Activated CD4-positive, alpha-beta T cell treated with anti-CD3 and anti-CD28 coated beads, Interleukin-2, amount 10 ng/mL, durations not matched to agents 24 days and 14 days (primary cell): ENCODE measurements around the gene RFC2. TPM values are rescaled to one million over a fixed set of nuclear protein-coding genes. Genes with fewer than 3 reads are reported as not detected.

Experiments used
- DNase-seq: peaks from one replicate; pipeline ENCODE4 v3.0.0; 2022
- H3K27ac Mint-ChIP-seq: one replicate; pipeline ENCODE4 v1.8.0; 2022; ENCODE audit warnings: mild to moderate bottlenecking, mixed read lengths
- H3K27me3 Mint-ChIP-seq: one replicate; pipeline ENCODE4 v1.8.0; 2022; ENCODE audit warnings: mixed read lengths
- H3K36me3 Mint-ChIP-seq: one replicate; pipeline ENCODE4 v1.8.0; 2022; ENCODE audit warnings: low read depth, mild to moderate bottlenecking, mixed read lengths
- H3K4me1 Mint-ChIP-seq: one replicate; pipeline ENCODE4 v1.8.0; 2021; ENCODE audit warnings: mixed read lengths
- H3K4me3 Mint-ChIP-seq: one replicate; pipeline ENCODE4 v1.8.0; 2022; ENCODE audit warnings: mild to moderate bottlenecking, moderate library complexity, mixed read lengths
- H3K9me3 Mint-ChIP-seq: one replicate; pipeline ENCODE4 v1.8.0; 2021; ENCODE audit warnings: mixed read lengths
- intact Hi-C: fragments of 100-400 bp; cut with micrococcal nuclease; formaldehyde crosslinking; loops from one replicate; pipeline ENCODE4 v1.15.1; 2023
- total RNA-seq: library from RNA; stranded (reverse); gene quantifications from 2 replicates; pipeline ENCODE4 v1.2.3, GENCODE V29; 2022

The RFC2 gene
- 88.0 and 94.7 TPM in 2 replicates for total RNA-seq

DNA sequence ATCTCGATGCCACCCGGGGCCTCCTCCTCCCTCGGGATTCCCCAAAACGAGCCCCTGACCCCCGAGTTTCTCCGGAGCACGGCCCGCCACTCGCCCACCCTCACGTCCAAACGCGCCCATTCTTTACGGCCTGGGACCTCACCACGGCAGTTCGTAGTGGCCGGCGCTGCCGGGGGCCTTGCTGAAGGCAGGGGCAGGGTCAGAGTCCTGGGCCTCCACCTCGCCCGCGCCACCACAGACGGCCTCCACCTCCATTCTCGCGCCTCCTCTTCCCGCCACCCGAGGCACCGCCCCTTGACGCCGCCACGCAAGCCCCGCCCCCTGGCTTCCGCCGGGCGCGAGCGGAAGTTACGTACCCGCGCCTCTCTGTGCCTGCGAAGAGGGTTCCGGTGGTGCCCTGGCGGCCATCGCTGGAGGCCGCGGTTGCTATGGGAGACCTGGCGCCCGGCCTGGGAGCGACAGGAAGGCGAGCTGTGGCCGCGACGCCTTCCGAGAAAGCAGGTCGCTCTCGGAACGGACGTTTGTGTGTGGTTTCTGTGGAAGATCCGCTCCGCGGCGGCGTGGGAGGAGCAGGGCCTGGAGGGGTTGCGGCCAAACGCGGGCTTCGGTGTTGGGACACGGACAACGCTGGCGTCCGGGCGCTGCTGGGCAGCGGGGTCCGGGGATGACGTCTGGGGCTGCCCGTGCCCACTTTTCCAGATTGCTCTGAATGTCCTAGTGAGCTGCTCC, at the start of gene RFC2:
Gene RFC2 (minus strand): TSS at position 271 of the 729 bp plus-strand sequence. CDS start 16 bp downstream, at position 255.
- no peaks in the 10 kb centered on the region for H3K9me3 Mint-ChIP-seq
- peaks cover 23% of the 10 kb centered on the region for H3K4me1 Mint-ChIP-seq
- peaks cover 29% of the 10 kb centered on the region for H3K36me3 Mint-ChIP-seq
- H3K27ac Mint-ChIP-seq = peak within 1 kb of the TSS; percentile 96
- no peaks in the 10 kb centered on the region for H3K27me3 Mint-ChIP-seq
- peak within 1 kb of the TSS; percentile 98 for H3K4me3 Mint-ChIP-seq
- peak; percentile 100 for DNase-seq
- intact Hi-C loops = loop anchor here (1.0 to 5.0 kb wide), 4 partner anchors 36 to 171 kb away; partner anchors contain the start of genes EIF4H and LIMK1

DNA sequence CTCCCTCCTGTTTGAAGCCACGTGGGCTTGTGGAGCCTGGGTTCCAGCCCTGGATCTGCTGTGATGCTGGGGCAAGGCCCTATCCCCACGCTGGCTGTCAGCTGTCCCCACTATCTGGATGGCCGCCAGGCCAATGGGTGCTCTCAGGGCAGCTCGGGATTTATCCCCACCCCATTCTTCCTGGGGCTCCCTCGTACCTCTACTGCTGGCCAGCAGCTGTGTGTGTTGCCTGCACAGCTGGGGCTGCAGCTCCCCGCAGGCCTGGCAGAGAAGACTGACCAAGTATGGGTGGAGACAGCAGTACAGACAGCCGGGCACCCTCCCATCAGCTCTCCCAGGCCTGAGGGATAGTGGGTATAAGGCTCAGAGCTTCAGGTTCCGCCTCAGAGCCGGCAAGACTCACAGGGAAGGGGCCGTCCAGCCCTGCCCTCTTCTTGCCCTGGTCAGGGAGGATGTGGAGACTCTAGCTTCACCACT, 48.6 kb upstream of the RFC2 start:
- Mint-ChIP-seq H3K36me3 (no peaks in the 10 kb centered on the region), H3K27me3 (peaks cover 13% of the 10 kb centered on the region), H3K27ac (no peak overlapping the region), H3K4me1 (peaks cover 8% of the 10 kb centered on the region), H3K4me3 (no peak overlapping the region), H3K9me3 (no peaks in the 10 kb centered on the region)
- DNase-seq = no peak
- intact Hi-C loops = loop anchor here (10.0 kb wide), 1 partner anchor 92 kb away; no protein-coding TSS in a partner anchor

DNA sequence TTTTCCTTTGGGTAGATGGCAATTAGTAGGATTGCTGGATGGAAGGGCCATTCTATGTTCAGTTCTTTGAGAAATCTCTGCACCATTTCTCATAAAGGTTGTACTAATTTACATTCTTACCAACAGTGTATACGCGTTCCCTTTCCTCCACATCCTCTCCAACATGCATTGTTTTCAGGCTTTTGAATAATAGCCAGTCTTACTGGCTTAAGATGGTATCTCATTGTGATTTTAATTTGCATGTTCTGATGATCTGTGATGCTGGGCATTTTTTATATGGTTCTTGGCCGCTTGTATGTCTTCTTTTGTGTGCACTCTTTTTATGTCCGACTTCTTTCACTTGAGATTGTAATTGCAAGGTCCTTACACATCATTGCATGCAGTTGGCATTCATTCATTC, 46.7 kb upstream of the RFC2 start:
- intact Hi-C loops = loop anchor here (10.0 kb wide), 1 partner anchor 94 kb away; no protein-coding TSS in a partner anchor
- H3K4me3 Mint-ChIP-seq = no peak overlapping the region
- H3K27me3 Mint-ChIP-seq = peaks cover 6% of the 10 kb centered on the region
- no peak overlapping the region for H3K27ac Mint-ChIP-seq
- no peaks in the 10 kb centered on the region for H3K36me3 Mint-ChIP-seq
- no peaks in the 10 kb centered on the region for H3K9me3 Mint-ChIP-seq
- no peak for DNase-seq
- H3K4me1 Mint-ChIP-seq = no peaks in the 10 kb centered on the region

DNA sequence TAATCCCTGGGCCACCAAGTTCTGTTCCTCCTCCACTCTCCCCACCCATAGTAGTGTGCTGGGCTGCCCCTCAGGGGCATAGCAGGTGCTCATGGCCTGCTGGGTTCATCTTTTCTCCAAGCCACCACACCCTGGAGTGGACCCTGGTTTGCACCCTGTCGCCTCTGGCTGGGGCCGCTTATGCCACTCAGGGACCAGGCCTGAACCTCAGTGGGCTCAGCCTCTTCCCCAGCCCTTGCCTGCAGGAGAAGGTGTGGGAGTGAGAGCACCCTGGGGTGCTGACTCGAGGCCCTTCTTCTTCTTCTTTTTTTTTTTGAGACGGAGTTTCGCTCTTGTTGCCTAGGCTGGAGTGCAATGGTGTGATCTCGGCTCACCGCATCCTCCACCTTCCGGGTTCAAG, 45.2 kb upstream of the RFC2 start:
- intact Hi-C loops = no loop called here
- Mint-ChIP-seq H3K27me3 (no peaks in the 10 kb centered on the region), H3K4me3 (no peak overlapping the region), H3K9me3 (no peaks in the 10 kb centered on the region), H3K36me3 (no peaks in the 10 kb centered on the region), H3K27ac (no peak overlapping the region), H3K4me1 (no peaks in the 10 kb centered on the region)
- no peak for DNase-seq

DNA sequence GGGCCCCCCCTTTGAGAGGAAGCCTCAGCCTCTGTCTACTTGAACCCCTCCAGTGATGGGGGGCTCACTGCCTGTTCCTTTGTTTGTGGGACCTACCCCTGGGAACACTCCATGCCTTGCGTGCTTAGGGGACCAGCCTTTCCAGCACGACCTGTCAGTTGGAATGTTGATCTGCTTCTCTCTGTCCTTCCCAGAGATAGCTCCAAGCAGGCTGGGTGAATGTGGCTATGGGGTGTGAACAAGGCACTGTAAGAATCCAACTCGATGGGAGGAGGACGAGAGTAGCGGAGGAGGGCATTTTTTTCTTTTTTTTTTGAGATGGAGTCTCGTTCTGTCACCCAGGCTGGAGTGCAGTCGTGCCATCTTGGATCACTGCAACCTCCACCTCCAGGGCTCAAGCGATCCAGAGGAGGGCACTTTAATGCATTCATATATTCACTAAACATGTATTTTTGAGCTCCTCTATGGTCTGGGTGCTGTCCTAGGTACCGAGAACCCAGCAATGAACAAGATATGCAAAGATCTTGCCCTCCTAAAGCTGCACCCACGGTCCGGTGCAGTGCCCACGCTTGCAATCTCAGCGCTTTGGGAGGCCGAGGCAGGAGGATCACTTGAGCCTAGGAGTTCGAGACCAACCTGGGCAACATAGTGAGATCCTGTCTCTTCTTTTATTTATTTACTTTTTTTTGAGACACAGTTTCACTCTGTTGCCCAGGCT, 43.5 kb upstream of the RFC2 start:
- Mint-ChIP-seq H3K4me1 (no peaks in the 10 kb centered on the region), H3K27ac (no peak overlapping the region), H3K9me3 (no peaks in the 10 kb centered on the region), H3K36me3 (no peaks in the 10 kb centered on the region), H3K4me3 (no peak overlapping the region), H3K27me3 (no peaks in the 10 kb centered on the region)
- intact Hi-C loops = no loop called here
- no peak for DNase-seq

GRCh38 chr7:74294191-74294998, 40.2 kb upstream of the RFC2 start:
- H3K27me3 Mint-ChIP-seq = peaks cover 15% of the 10 kb centered on the region
- H3K4me3 Mint-ChIP-seq = no peak overlapping the region
- H3K4me1 Mint-ChIP-seq = peaks cover 6% of the 10 kb centered on the region
- DNase-seq = no peak
- intact Hi-C loops = no loop called here
- H3K36me3 Mint-ChIP-seq = no peaks in the 10 kb centered on the region
- no peak overlapping the region for H3K27ac Mint-ChIP-seq
- H3K9me3 Mint-ChIP-seq = no peaks in the 10 kb centered on the region

- DNase-seq = no peak
- peaks cover 10% of the 10 kb centered on the region for H3K4me1 Mint-ChIP-seq
- no peaks in the 10 kb centered on the region for H3K36me3 Mint-ChIP-seq
- H3K27ac Mint-ChIP-seq = no peak overlapping the region
- H3K4me3 Mint-ChIP-seq = no peak overlapping the region
- intact Hi-C loops = no loop called here
- H3K27me3 Mint-ChIP-seq = peaks cover 19% of the 10 kb centered on the region
- no peaks in the 10 kb centered on the region for H3K9me3 Mint-ChIP-seq
Observed at GRCh38 chr7:74293577-74293908, 39.3 kb upstream of the RFC2 start.

DNA sequence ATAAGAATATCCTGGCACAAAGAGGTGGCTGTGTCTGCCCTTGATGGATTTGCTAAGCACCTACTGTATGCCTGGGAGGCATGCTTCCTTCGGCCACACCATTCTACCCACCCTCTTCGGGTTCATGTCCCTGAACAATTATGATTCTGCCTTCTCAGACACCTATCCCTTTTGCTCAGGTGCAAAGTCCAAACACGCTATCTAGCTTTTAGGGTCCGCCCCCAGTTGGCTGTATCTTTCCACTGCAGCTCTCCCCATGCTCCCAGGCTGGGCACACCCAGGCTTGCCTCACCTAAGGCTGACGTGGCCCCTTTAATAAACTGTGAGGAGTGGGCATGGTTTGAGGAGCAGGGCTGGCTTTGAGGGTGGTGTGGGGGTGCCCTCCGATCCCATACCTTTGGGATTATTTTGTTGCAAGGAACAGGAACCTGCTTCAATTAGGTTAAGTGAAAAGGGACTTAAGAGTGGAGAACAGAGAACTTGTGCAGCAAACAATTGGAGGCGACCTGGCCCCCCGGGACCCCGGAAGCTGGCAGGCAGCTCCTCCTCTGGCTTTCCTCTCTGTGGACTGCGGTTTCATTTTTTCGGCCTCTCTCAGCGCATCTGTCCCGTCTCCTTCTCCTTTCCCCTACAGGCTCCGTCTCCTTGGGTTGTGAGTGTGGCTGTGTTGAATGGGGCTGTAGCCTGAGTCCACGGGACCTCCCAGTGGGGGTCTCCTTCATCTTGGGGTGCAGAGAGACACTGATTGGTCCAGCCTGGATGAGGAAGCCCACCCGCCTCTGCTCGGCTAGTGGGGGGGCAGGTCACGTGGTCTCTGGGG, 38.8 kb upstream of the RFC2 start:
- no peak overlapping the region for H3K4me3 Mint-ChIP-seq
- peaks cover 16% of the 10 kb centered on the region for H3K4me1 Mint-ChIP-seq
- no peaks in the 10 kb centered on the region for H3K36me3 Mint-ChIP-seq
- no peaks in the 10 kb centered on the region for H3K9me3 Mint-ChIP-seq
- intact Hi-C loops = no loop called here
- peaks cover 23% of the 10 kb centered on the region for H3K27me3 Mint-ChIP-seq
- no peak overlapping the region for H3K27ac Mint-ChIP-seq
- DNase-seq = no peak

GRCh38 chr7:74291535-74291934, 37.3 kb upstream of the RFC2 start:
- no peak for DNase-seq
- peaks cover 17% of the 10 kb centered on the region for H3K4me1 Mint-ChIP-seq
- intact Hi-C loops = no loop called here
- H3K9me3 Mint-ChIP-seq = no peaks in the 10 kb centered on the region
- H3K4me3 Mint-ChIP-seq = no peak overlapping the region
- H3K27me3 Mint-ChIP-seq = peaks cover 31% of the 10 kb centered on the region
- no peak overlapping the region for H3K27ac Mint-ChIP-seq
- no peaks in the 10 kb centered on the region for H3K36me3 Mint-ChIP-seq

DNA sequence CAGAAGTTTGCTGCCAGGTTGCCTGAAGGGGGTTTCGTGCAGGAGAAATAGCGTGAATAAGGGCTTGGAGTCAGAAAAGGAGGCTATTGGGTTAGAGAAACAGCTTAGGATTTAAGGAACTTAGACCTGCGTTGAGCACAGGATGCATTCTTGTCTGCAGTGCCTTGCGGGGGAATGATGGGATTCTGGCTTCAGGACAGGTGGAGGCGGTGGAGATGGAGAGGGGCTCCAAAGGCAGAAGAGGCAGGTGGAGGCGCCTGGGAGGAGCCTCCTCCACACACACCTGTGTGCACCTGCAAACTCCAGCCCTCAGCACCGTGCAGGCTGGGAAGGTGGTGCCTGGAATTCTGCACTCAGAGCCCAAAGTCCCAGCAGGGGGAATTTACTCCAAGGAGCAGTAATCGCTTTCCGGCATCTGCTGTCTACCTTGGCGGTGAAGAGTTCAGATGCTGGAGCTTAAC, 36.8 kb upstream of the RFC2 start:
- Mint-ChIP-seq H3K4me3 (peak overlapping the region; percentile 19), H3K27me3 (peaks cover 31% of the 10 kb centered on the region), H3K4me1 (peaks cover 17% of the 10 kb centered on the region), H3K27ac (no peak overlapping the region), H3K36me3 (no peaks in the 10 kb centered on the region), H3K9me3 (no peaks in the 10 kb centered on the region)
- no peak for DNase-seq
- intact Hi-C loops = loop anchor here (1.0 kb wide), 1 partner anchor 37 kb away; the partner anchor contains the start of gene RFC2

GRCh38 chr7:74290553-74290950, 36.4 kb upstream of the RFC2 start:
- no peak overlapping the region for H3K27ac Mint-ChIP-seq
- H3K27me3 Mint-ChIP-seq = peaks cover 31% of the 10 kb centered on the region
- no peak for DNase-seq
- H3K36me3 Mint-ChIP-seq = no peaks in the 10 kb centered on the region
- peaks cover 17% of the 10 kb centered on the region for H3K4me1 Mint-ChIP-seq
- H3K4me3 Mint-ChIP-seq = peak overlapping the region; percentile 19
- intact Hi-C loops = loop anchor here (1.0 kb wide), 1 partner anchor 36 kb away; the partner anchor contains the start of gene RFC2
- no peaks in the 10 kb centered on the region for H3K9me3 Mint-ChIP-seq

- DNase-seq = peak; percentile 71
- Mint-ChIP-seq H3K27me3 (peaks cover 31% of the 10 kb centered on the region), H3K4me1 (peaks cover 17% of the 10 kb centered on the region), H3K27ac (no peak overlapping the region), H3K4me3 (peak overlapping the region; percentile 44), H3K9me3 (no peaks in the 10 kb centered on the region), H3K36me3 (no peaks in the 10 kb centered on the region)
- intact Hi-C loops = loop anchor here (1.0 kb wide), 1 partner anchor 36 kb away; the partner anchor contains the start of gene RFC2
Observed at GRCh38 chr7:74289659-74290552, 35.7 kb upstream of the RFC2 start.
